ENCODE measurements around the gene C1RL.
"Not testable (repeated sequence)": the region's sequence is repeated elsewhere in the genome, so short reads cannot be mapped to it uniquely, and the experiment has no call there.

C1RL gene

DNA sequence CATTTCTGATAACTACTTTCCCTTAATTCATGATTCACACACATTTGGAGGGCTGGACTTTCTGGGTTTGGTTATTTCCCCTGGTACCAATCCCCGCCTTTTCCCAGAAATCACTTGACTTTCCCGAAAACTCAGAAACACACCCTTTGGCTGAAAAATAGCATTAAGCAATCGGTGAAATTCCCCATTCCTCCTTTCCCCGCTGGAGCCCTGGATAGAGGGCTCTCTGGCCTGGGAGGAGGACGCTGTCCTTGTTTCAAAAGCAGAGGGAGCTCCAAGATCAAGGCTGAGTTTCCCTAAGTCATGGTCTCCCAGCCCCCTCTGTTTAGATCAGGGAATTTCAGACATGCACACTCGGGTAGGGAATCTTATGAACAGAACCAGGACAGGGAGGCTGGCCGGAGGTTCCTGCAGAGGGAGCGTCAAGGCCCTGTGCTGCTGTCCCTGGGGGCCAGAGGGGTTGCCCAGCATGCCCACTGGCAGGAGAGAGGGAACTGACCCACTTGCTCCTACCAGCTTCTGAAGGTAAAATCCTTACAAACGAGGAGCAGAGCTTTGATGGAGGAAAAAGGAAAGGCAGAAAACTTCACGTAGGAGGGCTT, 48.6 kb downstream of the C1RL start, which contains the start of gene C1S:
Gene C1S, plus strand, starts transcription at position 366 of the 602 bp plus-strand sequence. CDS start 1,195 bp downstream, outside the sequence.
- peak in 1 of 4 experiments; percentile 22 for DNase-seq

GRCh38 chr12:7059780-7060179, 49.2 kb downstream of the C1RL start:
- DNase-seq = no peak

DNA sequence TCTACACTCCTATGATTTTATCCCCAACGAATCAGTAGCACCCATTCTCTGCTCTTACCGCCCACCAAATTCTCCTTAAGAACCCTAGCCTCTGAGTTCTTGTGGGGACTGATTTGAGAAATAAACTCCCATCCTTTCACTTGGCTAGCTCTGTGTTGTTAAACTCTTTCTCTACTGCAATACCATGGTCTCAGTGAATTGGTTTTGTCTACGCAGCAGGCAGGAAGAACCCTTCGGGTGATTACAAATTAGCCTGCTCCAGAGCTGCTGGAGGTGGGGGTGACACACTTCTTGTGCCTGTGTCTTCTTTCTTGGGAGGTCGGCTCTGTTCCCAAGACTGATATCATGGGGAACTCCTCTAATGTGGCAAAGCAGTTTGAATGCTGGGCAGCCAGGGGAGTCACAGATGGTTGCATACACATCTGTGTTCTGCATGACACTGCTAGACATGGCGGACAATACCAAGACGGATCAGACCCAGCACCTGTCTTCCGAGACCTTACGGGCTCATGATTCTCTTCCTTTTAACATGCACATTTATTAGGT, 50.1 kb downstream of the C1RL start:
- DNase-seq = peak in 3 of 4 experiments; percentile 25 to 57 (median 55)

GRCh38 chr12:7058163-7058845, 50.7 kb downstream of the C1RL start:
- peak; percentile 69 to 87 (median 85) for DNase-seq

- DNase-seq = not testable (repeated sequence)
Observed at GRCh38 chr12:7055736-7056135, 53.3 kb downstream of the C1RL start.

DNA sequence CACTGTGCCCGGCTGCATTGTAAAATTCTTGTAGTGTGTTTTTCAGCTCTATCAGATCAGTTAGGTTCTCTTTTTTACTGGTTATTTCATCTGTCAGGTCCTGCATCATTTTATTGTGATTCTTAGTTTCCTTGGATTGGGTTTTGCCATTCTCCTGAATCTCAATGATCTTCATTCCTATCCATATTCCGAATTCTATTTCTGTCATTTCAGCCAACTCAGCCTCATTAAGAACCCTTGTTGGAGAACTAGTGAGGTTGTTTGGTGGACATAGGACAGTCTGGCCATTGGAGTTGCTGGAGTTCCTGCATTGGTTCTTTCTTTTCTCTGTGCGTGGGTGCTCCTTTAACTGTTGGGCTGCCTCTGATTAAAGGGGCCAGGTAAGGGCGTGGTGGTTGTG, 54.1 kb downstream of the C1RL start:
- DNase-seq = no peak

- not testable (repeated sequence) for DNase-seq
Observed at GRCh38 chr12:7049973-7050372, 59.0 kb downstream of the C1RL start.

DNA sequence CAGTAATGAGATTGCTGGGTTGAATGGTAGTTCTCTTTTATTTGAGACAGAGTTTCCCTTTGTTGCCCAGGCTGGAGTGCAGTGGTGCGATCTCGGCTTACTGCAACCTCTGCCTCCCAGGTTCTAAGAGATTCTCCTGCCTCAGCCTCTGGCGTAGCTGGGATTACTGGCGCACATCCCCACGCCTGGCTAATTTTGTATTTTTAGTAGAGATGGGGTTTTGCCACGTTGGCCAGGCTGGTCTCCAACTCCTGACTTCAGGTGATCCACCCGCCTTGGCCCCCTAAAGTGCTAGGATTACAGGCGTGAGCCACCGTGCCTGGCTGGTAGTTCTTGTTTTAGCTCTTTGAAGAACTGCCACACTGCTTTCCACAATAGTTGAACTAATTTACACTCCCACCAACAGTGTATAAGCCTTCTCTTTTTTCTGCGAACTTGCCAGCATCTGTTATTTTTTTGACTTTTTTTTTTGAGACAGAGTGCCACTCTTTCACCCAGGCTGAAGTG, 59.5 kb downstream of the C1RL start:
- not testable (repeated sequence) for DNase-seq

GRCh38 chr12:7047306-7047705, 61.7 kb downstream of the C1RL start:
- peak; percentile 46 to 76 (median 65) for DNase-seq

DNA sequence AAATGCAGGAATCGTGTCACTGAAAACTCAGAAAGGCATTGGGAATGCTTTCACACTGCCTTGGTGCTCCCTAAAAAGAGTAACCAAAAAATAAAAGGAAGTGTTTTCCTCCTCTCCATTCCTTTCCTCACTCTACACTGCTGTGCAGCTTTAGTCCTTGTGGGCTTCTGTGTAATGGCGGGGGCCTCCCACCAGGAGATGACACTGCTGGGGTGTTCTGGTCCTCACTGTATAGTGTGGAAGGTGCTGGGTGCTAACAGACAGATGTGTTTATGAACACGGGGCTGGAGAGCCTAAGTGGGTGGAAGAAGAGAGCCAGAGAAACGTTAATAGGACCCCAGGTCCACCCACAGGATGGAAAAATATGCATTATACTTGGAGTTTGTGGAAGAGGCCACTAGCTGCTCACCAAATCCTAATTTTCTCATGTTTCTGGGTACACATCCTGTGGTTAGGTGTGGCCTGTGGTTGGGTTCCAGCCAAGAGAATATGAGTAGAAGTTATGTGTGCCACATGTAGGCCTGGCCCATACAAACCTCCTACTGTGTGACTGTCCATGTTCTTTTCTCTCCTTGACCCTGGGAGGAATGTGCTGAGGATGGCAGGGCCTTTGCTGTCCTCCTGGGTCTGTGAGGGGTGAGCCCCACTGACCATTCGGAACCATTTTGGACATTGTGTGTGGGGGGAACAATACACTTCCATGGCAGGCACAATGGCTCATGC, 62.5 kb downstream of the C1RL start:
- DNase-seq = no peak

DNA sequence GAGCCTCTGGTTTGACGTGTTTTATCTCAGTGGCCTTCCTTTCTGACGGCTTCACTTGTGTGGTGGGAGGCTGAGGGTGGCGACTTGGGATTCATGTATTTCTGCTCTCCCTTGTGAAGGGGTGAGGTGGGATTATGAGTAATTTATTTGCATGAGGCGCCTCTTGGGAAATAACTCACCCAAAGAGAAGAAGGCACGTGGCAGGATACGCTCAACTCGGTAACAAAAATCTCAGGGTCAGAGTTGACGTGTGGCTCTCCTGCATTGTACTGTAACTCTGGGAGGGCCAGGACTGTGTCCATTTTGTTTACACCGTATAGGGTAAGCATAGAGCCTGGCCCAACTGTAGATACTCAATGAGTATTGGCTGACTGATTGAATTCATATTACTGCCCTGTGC, 63.1 kb downstream of the C1RL start:
- DNase-seq = no peak

Data from suppressor macrophage (primary cell).